A549 (cell line): ENCODE data around the gene ATP2B3. TPM values are rescaled to one million over a fixed set of nuclear protein-coding genes. Genes with fewer than 3 reads are reported as not detected.

ENCODE experiments used
- ATAC-seq, 2 experiments: fragments of 200-7000 bp in 1 of 2; fragments of >200 bp in 1 of 2; cut with Nextera tagmentation in 1 of 2; cut with Tn5 transposase in 1 of 2; 3 replicates each; pipeline versions ENCODE4 v1.8.0 to v1.9.1; 2018 to 2020; ENCODE audit warnings: mild to moderate bottlenecking in 1 of 2, moderate library complexity in 1 of 2
- CTCF ChIA-PET: fragments of 300-600 bp; sonication (Branson Sonifier 250); formaldehyde crosslinking; extraction: SDS; loops from one replicate; lab custom pipeline; 2021; ENCODE audit warnings: antibody characterized with exemption, inconsistent platforms; lab: Yijun Ruan, JAX
- POLR2A ChIA-PET: fragments of 350-600 bp; formaldehyde crosslinking; extraction: SDS; loops from one replicate; lab custom pipeline; 2021; ENCODE audit warnings: antibody characterized with exemption, inconsistent platforms; lab: Yijun Ruan, JAX
- DNase-seq, 2 experiments: peaks; one replicate each; pipeline versions ENCODE4 v3.0.0 to v3.0.0-alpha.2; 2011 to 2016; ENCODE audit warnings: low read depth in 1 of 2, low spot score in 1 of 2
- FAIRE-seq: peaks from 2 replicates; lab custom pipeline; 2011; peaks lifted over from hg19 to GRCh38; lab: Jason Lieb, UNC
- H3K27ac ChIP-seq, 2 experiments: fragments of >200 bp; sonication (Bioruptor Twin); formaldehyde crosslinking; 3 replicates each; pipeline ENCODE4 v1.5.1; 2016 to 2017
- H3K4me1 ChIP-seq: fragments of >200 bp; sonication (Bioruptor Twin); formaldehyde crosslinking; 3 replicates; pipeline ENCODE4 v1.6.1; 2016
- H3K4me2 ChIP-seq: fragments of >200 bp; sonication (Bioruptor Twin); formaldehyde crosslinking; 3 replicates; pipeline ENCODE4 v1.6.1; 2016
- H3K4me3 ChIP-seq: fragments of >200 bp; sonication (Bioruptor Twin); formaldehyde crosslinking; 3 replicates; pipeline ENCODE4 v1.5.1; 2016
- H3K9me3 ChIP-seq: fragments of >200 bp; sonication (Bioruptor Twin); formaldehyde crosslinking; 3 replicates; pipeline ENCODE4 v1.6.1; 2016
- BCL3 ChIP-seq: fragments of >200 bp; sonication (Bioruptor Twin); formaldehyde crosslinking; IDR thresholded peaks from 3 replicates; pipeline ENCODE4 v1.6.1; 2016
- CBX2 ChIP-seq: fragments of 200-600 bp; sonication (generic); IDR thresholded peaks from 2 replicates; pipeline ENCODE4 v1.6.1; 2016; ENCODE audit warnings: low read depth, mild to moderate bottlenecking, borderline replicate concordance
- CHD4 ChIP-seq: fragments of 200-600 bp; sonication (generic); IDR thresholded peaks from 2 replicates; pipeline ENCODE4 v1.6.1; 2016; ENCODE audit warnings: antibody characterized with exemption, mild to moderate bottlenecking, borderline replicate concordance
- E2F6 ChIP-seq: IDR thresholded peaks from 2 replicates; pipeline ENCODE4 v1.6.1; 2012; ENCODE audit warnings: low read depth, borderline replicate concordance
- EP300 ChIP-seq, 2 experiments: fragments of >200 bp; sonication (Bioruptor Twin); formaldehyde crosslinking; IDR thresholded peaks; 2 replicates in 1 of 2; 3 replicates in 1 of 2; pipeline ENCODE4 v1.6.1; 2016 to 2017
- FOSB ChIP-seq: fragments of 250-450 bp; sonication (Bioruptor Pico); IDR thresholded peaks from 2 replicates; pipeline ENCODE4 v1.5.0; 2020; ENCODE audit warnings: mild to moderate bottlenecking, moderate library complexity
- FOXS1 ChIP-seq: fragments of 250-450 bp; sonication (Bioruptor Pico); IDR thresholded peaks from 2 replicates; pipeline ENCODE4 v1.5.0; 2020; ENCODE audit warnings: mild to moderate bottlenecking, moderate library complexity
- HDAC2 ChIP-seq: fragments of 200-600 bp; sonication (generic); IDR thresholded peaks from 2 replicates; pipeline ENCODE4 v1.6.1; 2016
- HES2 ChIP-seq: fragments of >200 bp; sonication (Bioruptor Twin); formaldehyde crosslinking; IDR thresholded peaks from 2 replicates; pipeline ENCODE4 v1.6.1; 2016
- HMGXB4 ChIP-seq: fragments of 250-450 bp; sonication (Bioruptor Pico); IDR thresholded peaks from 2 replicates; pipeline ENCODE4 v1.5.0; 2021; ENCODE audit warnings: mild to moderate bottlenecking, moderate library complexity, borderline replicate concordance
- NPAS2 ChIP-seq: fragments of 250-450 bp; sonication (Bioruptor Pico); IDR thresholded peaks from 2 replicates; pipeline ENCODE4 v1.8.0; 2022; ENCODE audit warnings: mild to moderate bottlenecking, moderate library complexity, borderline replicate concordance
- PBX3 ChIP-seq: IDR thresholded peaks from 2 replicates; pipeline ENCODE4 v1.6.1; 2012
- POLR2AphosphoS2 ChIP-seq: conservative IDR thresholded peaks from 2 replicates; pipeline ENCODE4 v1.6.1; 2012; ENCODE audit warnings: low read length, improper control_type of control experiment, inconsistent platforms
- RARB ChIP-seq: fragments of 250-450 bp; sonication (Bioruptor Pico); IDR thresholded peaks from 2 replicates; pipeline ENCODE4 v1.8.0; 2021; ENCODE audit warnings: mild to moderate bottlenecking, moderate library complexity
- RCOR1 ChIP-seq: fragments of 150-350 bp; IDR thresholded peaks from 2 replicates; pipeline ENCODE4 v1.6.1; 2014; ENCODE audit warnings: antibody characterized with exemption, low read length, low read depth
- REST ChIP-seq: fragments of 200-600 bp; sonication (generic); IDR thresholded peaks from 2 replicates; pipeline ENCODE4 v1.6.1; 2016; ENCODE audit warnings: antibody characterized with exemption, mild to moderate bottlenecking, moderate library complexity
- USF2 ChIP-seq: fragments of 450-650 bp; IDR thresholded peaks from 2 replicates; pipeline ENCODE4 v1.6.1; 2014; ENCODE audit warnings: antibody characterized with exemption
- ZFP36 ChIP-seq: fragments of 450-650 bp; IDR thresholded peaks from 2 replicates; pipeline ENCODE4 v1.6.1; 2014; ENCODE audit warnings: borderline replicate concordance; ENCODE audit not compliant: partially characterized antibody
- WGBS: methylation state at CpG from one replicate; pipeline ENCODE4 v1.1.6; 2017; ENCODE audit errors: missing lambda C conversion rate; 5-methylcytosine and 5-hydroxymethylcytosine counted together
- polyA plus RNA-seq, 4 experiments: library from polyadenylated mRNA; depleted of rRNA in 3 of 4; stranded (reverse); fragments of >200 nt; fragmentation: RNase III in 1 of 4; extraction: RNeasy Plus Mini Kit Qiagen cat#74134 plus additional on column Dnase treatment in 1 of 4; gene quantifications; 2 replicates in 3 of 4; 3 replicates in 1 of 4; pipeline ENCODE4 v1.2.3, GENCODE V29; 2011 to 2017

ATP2B3 gene
- polyA plus RNA-seq, 2 of the 4 experiments (the other 2 are of a cell fraction) = 0.13 to 0.30 TPM

GRCh38 chrX:153608376-153608775 is 90.9 kb downstream of the ATP2B3 start:
- ChIA-PET POLR2A (no interaction called here), CTCF (interaction anchor here (1.0 to 4.5 kb wide), 5 partner anchors 9 to 58 kb away, joined by 6 to 24 read pairs (median 12); no protein-coding TSS in a partner anchor)
- no peak overlapping the region for H3K27ac ChIP-seq
- ATAC-seq (no peak), DNase-seq (no peak), FAIRE-seq (no peak)
- no peak overlapping the region for H3K4me3 ChIP-seq
- H3K4me2 ChIP-seq = no peak overlapping the region
- 27% methylated on average over 2 of the region's 2 CpGs for WGBS
- H3K4me1 ChIP-seq = peaks cover 6% of the 10 kb centered on the region; the same call in 2 of the 3 replicates
- TF ChIP-seq POLR2AphosphoS2 (no peak), E2F6 (no peak), NPAS2 (CRISPR knock-in tag) (no peak)
- H3K9me3 ChIP-seq = no peaks in the 10 kb centered on the region

GRCh38 chrX:153608806-153609205 is 91.4 kb downstream of the ATP2B3 start:
- Histone ChIP-seq H3K4me2 (no peak overlapping the region), H3K27ac (no peak overlapping the region), H3K4me1 (peaks cover 6% of the 10 kb centered on the region; the same call in 2 of the 3 replicates), H3K9me3 (no peaks in the 10 kb centered on the region), H3K4me3 (no peak overlapping the region)
- 32% methylated on average over 4 of the region's 4 CpGs for WGBS
- DNase-seq = no peak
- TF ChIP-seq PBX3 (no peak), USF2 (no peak), REST (no peak), EP300 (IDR thresholded peaks at IDR 0.05) (no peak), ZFP36 (no peak), RARB (CRISPR knock-in tag) (no peak), CHD4 (no peak), FOSB (CRISPR knock-in tag) (no peak), RCOR1 (no peak), FOXS1 (CRISPR knock-in tag) (no peak), BCL3 (no peak), POLR2AphosphoS2 (no peak), CBX2 (no peak), HMGXB4 (CRISPR knock-in tag) (no peak), HES2 (no peak), HDAC2 (no peak)
- POLR2A ChIA-PET = interaction anchor here (1.4 kb wide), 1 partner anchor 9 kb away, joined by 4 read pairs; no protein-coding TSS in a partner anchor
- ATAC-seq = no peak
- CTCF ChIA-PET = interaction anchor here (0.6 to 2.6 kb wide), 35 partner anchors 9 to 358 kb away, joined by 3 to 45 read pairs (median 6); partner anchors contain the start of genes CCNQ, DUSP9, PLXNB3 and PNCK
- FAIRE-seq = no peak
